HepG2 (cell line): ENCODE results near the gene GALNT16.
"Not testable (repeated sequence)": the region's sequence is repeated elsewhere in the genome, so short reads cannot be mapped to it uniquely, and the experiment has no call there.

ENCODE experiments used
- MXI1 ChIP-seq: IDR thresholded peaks from 3 replicates; pipeline ENCODE4 v1.6.1; 2012; ENCODE audit warnings: low read depth, low read length, inconsistent platforms, borderline replicate concordance
- POLR2AphosphoS5 ChIP-seq: IDR thresholded peaks from 2 replicates; pipeline ENCODE4 v1.6.1; 2012; ENCODE audit warnings: low read depth, low read length
- ZNF274 ChIP-seq: sonication (generic); formaldehyde crosslinking; IDR thresholded peaks from 2 replicates; pipeline ENCODE4 v1.5.1; 2020; ENCODE audit warnings: mild to moderate bottlenecking, missing genetic modification reagents
- ZNF354B ChIP-seq: sonication (generic); formaldehyde crosslinking; IDR thresholded peaks from 2 replicates; pipeline ENCODE4 v1.8.0; 2022; ENCODE audit warnings: mild to moderate bottlenecking, missing genetic modification reagents

DNA sequence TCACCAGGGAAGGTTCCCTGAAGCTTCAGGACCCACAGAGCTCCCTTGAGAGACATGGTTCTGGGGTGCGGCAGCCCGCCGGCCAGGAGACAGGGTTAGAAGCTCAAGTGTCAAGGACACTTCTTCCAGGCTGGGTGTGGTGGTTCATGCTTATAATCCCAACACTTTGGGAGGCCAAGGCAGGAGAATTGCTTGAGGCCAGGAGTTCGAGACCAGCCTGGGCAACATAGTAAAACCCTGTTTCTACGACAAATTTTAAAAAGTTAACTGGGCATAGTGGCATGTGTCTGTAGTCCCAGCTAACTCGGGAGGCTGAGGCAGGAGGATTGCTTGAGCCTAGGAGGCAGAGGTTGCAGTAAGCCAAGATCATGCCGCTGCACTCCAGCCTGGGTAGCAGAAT, 30.9 kb downstream of the GALNT16 start:
- not testable (repeated sequence) for TF ChIP-seq ZNF354B (CRISPR knock-in tag); MXI1; POLR2AphosphoS5; ZNF274
